Measurements from ENCODE around the gene PTPRN2.
"Not testable (repeated sequence)": the region's sequence is repeated elsewhere in the genome, so short reads cannot be mapped to it uniquely, and the experiment has no call there.

Gene PTPRN2

DNA sequence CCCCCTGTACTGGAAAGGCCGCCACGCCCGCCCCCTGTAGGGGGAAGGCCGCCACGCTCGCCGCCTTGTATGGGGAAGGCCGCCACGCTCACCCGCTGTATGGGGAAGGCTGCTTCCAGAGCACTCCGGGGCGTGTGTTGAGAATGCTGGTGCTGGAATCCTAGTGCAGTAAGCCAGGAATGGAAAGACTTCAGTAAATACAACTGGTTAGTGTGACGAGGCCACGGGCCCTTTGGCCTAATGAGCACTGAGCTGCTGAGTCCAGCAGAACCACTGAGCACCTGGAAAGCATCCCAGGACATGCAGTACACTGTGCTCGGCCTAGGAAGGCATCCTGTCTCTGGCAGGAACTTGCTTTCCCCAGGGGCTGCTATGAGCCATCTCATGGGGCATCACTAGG is 398.9 kb downstream of the PTPRN2 start:
- DNase-seq = no peak

DNA sequence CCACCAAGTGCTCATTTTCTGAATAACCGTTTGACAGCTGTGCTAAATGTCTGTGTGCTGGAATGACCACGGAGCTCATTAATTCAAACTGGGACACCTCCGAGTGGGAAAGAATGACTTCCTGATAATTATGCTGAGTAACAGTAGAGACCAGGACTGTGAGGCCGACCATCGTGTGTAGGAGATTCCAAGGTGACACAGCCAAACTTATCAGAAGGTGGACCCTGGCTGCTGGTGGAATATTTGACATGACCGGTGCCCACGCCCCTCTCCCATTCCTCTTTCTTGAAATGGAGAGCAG is 400.0 kb downstream of the PTPRN2 start:
- no peak for DNase-seq

DNA sequence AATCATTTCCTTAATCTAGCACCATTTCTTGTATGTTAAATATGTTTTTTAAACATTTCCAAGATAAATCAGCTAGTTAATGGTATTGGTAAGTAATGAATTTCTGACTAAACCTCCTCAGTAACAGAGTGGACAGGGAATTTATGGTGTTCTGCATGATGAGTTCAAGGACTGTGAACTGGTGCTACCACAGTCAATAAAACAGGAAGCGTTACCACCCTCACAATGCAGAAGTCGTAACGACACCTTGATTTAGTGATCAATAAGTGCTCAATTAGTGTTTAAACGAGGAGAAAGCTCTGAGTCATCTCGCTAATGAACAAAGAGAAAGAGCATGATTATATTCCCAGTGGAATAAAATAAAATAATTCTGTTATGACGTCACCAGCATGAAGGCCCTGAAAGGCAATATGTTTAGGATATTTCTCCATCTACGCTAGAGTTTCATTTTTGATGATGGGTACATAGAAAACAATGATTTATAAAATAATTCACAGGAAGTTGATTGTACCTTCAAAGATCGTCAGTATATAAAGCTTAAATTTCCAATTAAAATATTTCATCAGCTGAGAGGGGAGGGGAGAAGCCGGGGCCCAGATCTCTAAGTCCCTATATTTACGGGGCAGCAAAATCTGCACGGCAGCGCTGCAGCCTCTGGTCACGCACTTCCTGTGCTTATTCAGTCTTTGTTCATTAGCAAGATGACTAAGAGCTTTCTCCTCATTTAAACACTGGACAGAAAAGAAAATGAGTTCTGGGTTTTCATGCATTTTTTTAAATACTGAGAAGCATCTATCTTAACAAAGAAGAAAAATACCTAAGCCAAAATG is 400.5 kb downstream of the PTPRN2 start:
- no peak for DNase-seq

DNA sequence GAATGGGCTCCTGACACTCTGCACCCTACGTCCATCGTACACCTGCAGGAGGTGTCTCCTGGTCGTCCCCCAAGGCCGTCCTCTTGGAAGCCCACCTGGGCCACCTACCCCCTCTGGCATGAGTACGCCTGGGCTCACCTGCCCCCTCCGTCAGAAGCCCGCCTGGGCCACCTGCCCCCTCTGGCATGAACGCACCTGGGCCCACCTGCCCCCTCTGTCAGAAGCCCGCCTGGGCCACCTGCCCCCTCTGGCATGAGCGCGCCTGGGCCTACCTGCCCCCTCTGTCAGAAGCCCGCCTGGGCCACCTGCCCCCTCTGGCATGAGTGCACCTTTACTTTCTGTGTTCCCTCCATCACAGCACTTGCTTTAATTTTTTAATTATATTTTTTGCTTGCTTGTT is 401.2 kb downstream of the PTPRN2 start:
- DNase-seq = no peak

DNA sequence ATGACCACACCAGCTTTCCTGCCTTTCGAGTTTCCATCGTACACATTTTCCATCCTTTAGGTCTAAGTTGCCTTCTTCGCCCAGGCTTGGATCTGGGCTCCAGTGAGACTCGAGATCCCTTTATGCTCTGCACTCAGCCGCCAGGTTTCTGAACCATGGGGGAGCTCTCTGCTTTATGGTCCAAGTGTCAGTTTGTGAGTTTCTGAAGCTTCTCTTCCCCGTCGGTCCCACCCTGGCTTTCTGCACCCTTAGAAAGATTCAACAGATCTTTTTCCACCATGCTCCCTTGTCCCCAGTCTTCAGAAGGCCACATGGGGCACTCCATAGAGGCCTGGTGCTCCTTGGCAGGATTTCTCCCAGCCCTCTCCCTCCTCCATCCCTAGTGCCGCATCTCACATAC is 402.0 kb downstream of the PTPRN2 start:
- no peak for DNase-seq

DNA sequence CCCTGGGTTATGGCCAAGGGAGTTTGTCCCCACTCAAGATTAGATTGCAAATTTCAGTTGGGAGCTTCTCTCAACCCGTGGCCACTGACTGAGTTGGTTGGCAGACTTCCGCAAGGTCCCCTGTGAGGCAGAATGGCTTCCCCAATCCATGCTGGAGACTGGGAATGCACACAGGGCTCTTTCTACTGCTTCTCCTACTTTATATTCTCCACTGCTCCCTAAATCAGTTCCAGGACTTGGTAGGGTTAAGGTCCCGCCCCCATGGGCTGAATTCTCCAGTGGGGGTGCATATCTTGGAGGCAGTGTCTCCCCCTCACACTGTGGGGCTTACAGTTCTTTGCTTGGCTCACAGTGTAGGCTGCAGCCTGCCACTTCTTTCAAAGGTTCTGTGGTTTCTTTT is 404.2 kb downstream of the PTPRN2 start:
- no peak for DNase-seq

DNA sequence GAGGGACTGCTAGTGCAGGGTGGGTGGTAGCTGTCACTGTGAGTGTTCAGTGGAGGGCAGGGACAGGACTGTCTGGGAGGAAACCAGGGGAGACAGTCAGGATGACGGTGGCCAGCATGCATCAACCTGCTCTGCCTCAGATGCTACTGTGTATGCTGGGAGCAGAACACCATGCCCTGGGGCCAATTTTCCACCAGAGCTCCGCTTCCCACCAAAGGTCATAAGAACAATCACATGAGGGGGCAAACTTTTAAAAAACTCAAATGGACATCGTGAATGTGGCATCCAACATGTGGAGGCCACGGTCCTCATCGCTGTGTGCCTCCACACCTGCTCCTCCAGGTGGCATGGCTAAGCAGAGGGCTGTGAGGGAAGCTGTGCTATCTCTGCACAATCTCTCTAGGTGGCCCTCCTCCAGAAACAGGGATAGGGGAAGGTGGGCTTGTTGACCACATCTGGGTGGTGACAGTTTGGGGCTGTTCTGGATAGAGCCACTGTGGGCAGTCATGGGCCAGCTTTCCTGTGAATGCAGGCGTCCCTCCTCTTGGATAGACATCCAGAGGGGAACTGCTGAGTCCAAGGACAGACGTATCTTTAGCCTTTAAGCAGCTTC is 411.0 kb downstream of the PTPRN2 start:
- no peak for DNase-seq

DNA sequence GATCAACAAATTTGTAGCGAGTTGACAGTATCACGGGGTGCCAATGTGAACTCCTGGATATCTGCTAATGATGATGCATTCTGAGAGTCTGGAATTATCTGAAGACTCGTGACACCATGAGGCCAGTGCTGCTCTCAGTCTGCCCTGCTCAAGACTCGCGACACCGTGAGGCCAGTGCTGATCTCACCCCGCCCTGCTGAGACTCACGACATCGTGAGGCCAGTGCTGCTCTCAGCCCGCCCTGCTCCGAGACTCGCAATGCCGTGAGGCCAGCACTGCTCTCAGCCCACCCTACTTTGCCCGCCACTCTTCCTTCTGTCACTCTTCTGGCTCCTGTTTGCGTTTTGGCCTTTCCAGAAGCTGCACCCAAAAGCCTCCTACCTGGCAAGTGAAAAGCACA is 411.8 kb downstream of the PTPRN2 start:
- no peak for DNase-seq

DNA sequence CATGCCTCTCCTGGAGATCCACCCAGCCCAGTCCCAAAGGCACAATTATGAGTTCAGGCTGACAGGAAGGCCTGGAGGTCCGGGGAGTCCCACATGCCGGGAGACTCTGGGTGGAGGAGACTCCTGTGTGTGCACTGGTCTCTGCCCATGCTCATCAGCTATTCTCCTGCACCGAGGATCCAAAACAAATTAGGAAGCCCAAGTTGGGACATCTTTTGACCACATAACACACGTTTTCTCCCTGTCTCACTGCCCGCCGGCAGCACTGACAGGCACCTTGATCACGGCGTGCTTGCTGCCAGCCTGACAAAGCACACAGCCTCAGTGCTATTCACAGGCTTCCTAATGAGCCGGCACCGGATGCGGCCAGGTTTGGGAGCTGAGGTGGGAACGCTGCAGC is 412.7 kb downstream of the PTPRN2 start:
- DNase-seq = no peak

DNA sequence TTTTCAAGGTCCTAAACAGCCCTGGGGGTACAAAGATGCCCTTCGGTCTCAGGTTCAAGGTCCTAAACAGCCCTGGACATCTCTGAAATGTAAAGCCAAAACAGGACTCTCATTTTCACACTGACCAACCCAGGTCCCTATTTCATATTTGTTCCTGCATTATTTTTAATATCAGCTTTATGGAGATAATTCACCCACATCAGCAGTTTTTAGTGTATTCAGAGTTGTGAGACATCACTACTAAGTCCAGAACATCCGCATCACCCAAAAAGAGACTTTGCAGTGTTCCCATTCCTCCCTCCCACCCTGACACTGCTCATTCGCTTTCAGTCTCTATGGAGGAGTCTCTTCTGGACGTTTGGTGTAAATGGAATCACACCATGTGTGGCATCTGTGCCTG is 420.2 kb downstream of the PTPRN2 start:
- no peak for DNase-seq

DNA sequence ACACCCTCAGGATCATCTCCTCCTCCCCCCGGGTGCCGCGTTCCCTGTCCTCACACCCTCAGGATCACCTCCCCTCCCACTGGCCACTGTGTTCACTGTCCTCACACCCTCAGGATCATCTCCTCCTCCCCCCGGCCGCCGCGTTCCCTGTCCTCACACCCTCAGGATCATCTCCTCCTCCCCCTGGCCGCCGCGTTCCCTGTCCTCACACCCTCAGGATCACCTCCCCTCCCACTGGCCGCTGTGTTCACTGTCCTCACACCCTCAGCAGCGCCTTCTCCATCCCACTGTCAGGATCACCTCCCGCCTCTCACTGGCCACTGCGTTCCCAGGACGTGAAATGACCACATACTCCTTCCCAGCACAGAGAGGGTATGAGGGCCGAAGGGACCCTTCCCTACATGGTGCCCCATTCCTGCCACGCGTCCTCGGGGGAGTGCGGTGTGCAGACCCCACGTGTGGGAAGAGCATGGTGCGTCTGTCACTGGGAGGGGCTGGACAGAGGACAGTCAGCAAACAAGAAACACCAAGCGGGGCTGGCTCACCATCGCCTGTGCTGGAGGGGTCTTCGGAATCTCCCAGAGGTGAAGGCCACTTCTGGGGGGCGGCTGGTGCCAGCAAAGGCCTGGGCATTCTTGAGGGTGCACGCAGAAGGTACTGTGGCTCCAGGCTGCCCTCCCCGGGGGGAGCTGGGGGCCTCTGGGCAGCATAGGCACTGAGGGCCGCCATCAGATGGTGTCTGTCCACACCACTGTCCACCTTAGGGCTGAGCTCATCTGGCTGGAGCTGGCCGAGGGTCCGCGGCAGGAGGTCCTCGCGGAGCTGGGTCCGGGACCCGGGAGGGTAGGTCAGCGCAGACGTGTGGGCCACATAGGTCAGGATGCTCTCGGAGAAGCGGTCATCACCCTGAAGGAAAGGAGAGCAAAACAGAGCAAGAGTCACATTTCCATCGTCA is 421.0 kb downstream of the PTPRN2 start:
- no peak for DNase-seq

DNA sequence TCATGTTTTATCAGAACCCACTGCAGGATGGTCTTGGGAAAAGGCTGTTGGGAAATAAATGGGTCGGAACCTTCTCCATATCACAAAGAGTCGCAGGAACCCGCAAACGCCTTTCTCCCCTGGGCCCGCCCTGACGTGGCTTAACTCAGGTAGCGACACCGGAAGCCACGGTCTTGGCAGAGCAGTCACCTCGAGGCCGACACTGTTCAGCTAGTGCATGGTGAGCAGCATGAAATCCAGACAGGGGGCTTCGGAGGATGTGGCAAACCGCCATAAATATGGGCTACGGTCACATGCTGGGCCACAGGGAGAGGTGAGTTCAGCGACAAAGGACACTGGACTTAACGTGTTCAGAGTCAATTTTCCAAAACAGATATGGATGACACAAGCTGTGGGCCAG is 421.9 kb downstream of the PTPRN2 start:
- DNase-seq = no peak

DNA sequence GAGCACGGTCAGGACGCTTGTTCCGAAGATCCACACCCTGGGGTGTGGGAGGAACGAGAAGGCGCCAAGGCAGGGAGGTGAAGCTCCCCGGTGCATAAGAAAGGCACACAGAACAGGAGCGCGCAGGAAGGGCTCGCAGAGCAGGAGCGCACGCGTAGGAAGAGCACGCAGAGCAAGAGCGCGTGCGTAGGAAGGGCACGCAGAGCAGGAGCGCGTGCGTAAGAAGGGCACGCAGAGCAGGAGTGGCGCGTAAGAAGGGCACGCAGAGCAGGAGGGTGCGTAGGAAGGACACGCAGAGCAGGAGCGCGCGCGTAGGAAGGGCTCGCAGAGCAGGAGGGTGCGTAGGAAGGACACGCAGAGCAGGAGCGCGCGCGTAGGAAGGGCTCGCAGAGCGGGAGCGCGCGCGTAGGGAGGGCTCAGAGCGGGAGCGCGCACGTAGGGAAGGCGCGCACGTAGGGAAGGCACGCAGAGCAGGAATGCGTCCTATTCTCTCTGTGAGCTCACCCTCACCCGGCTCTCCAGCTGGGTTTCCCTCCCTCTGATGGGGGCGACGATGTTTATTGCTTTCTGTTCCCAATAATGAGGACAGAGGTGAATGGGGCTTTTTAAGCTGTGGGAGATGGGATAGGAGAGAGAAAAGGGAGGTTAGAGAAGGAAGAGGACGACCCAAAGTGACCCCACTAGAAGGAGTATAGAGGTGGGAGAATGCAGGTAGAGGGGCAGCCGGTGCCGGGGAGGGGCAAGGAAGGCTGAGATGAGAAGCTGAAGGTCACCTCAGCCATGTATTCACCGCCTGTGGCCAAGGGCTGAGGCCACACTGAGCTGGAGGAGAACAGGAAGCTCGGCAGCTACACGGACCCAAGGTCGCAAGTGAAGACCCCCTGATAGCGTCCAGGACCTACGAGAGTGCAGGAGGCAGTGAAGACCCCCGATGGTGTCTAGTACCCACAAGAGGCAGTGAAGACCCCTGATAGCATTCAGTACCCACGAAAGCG is 423.2 kb downstream of the PTPRN2 start:
- no peak for DNase-seq

DNA sequence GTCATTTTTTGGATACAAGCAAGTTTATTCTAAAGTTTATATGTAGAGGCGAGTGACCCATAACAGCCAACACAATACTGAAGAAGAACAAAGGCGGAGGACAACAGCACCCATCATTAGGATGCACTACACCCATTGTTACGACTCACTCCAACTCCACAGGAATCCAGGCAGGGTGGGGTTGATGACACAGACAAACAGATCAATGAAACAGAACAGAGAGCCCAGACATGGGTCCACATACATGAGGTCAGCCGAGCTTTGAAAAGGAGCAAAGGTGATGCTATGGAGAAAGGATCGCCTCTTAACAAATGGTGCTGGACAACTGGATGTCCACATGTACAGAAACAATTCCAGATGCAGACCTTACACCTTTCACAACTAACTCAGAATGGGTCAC is 426.4 kb downstream of the PTPRN2 start:
- no peak for DNase-seq

DNA sequence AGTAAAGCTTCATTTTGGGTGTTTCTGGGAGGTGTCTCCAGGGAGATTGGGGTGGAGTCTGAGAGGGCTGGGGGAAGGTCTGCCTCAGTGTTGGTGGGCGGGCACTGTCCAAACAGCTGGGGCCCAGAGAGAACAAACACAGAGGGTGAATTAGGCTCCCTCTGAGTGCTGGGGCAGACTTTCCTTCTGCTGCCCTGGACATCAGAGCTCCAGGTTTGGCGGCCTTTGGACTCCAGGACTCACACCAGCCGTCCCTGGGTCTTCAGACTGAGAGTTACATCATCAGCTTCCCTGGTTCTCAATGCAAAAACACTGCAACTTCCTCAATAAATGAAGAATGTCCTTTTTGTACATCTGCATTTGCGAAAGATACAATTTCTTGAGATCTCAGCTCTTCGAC is 427.4 kb downstream of the PTPRN2 start:
- no peak for DNase-seq

DNA sequence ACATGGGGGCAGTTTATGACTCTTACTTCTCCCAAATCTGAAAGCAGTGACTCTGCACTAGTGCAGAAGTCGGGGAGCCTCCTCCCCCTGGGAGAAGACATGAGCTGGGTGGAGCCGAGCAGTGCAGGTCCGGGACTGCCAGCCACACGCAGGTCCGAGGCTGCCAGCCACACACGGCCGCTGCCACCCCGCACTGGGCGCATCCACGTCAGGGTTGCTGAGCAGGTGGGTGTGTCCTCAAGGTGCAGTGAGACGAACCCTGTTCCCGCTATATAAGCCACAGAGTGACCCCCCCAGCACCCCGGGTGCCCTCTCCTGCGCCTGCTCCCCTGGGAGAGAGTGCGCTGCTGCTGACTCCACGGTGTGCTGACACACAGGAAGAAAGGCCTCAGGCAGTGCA is 430.2 kb downstream of the PTPRN2 start:
- no peak for DNase-seq

DNA sequence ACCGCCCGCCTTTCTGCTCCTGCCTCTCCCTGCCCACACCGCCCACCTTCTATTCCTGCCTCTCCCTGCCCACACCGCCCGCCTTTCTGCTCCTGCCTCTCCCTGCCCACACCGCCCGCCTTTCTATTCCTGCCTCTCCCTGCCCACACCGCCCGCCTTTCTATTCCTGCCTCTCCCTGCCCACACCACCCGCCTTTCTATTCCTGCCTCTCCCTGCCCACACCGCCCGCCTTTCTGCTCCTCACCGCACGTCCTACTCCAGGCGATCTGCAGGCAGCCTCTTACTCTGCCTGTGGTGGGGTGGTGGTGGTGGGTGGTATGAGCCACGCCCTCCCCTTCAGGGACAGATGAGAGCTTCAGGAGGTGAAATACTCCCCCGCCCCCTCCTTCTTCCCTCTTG is 436.4 kb downstream of the PTPRN2 start:
- peak; percentile 29 for DNase-seq

DNA sequence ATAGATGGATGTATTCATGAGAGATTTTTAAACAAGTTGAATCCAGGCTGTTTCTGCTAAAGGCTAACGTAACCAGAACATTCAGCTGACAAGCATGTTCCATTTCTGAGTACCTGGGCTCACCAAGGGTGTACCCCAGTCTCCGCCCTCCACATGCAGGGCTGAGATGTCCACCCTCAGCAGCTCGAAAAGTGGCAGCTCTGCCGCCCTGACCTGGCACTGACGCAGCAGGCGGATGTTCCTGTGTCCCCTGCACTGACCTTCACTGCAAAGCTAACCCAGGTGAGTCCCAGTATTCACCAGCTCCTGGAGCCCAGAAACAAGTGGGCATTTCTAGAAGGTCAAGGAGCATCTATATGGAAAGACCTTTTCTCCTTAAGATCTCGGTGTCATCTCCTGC is 437.4 kb downstream of the PTPRN2 start:
- no peak for DNase-seq

DNA sequence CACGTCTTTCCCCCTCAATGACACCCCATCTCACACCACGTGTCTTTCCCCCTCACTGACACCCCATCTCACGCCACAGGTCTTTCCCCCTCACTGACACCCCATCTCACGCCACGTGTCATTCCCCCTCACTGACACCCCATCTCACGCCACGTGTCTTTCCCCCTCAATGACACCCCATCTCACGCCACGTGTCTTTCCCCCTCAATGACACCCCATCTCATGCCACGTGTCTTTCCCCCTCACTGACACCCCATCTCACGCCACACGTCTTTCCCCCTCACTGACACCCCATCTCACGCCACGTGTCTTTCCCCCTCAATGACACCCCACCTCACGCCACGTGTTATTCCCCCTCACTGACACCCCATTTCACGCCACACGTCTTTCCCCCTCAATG is 440.2 kb downstream of the PTPRN2 start:
- DNase-seq = not testable (repeated sequence)

DNA sequence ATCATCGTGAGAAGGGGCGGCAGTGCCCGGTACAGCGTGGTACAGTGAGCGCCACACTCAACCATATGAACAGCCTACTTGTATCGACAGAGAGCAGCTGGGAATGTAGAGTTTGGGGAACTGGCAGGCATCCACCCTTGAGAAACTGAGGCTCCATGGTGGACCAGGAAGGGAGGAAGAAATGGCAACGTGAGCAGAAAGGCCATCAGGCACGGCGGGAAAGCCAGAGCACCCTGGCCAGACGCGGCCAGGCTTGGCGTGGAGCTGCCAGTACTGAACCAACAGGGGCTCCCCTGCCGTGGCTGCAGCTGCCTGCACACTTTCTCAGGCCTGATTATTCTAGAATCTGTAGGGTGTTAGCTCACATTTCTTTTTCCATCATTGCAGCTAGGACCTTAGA is 442.3 kb downstream of the PTPRN2 start:
- DNase-seq = no peak

DNA sequence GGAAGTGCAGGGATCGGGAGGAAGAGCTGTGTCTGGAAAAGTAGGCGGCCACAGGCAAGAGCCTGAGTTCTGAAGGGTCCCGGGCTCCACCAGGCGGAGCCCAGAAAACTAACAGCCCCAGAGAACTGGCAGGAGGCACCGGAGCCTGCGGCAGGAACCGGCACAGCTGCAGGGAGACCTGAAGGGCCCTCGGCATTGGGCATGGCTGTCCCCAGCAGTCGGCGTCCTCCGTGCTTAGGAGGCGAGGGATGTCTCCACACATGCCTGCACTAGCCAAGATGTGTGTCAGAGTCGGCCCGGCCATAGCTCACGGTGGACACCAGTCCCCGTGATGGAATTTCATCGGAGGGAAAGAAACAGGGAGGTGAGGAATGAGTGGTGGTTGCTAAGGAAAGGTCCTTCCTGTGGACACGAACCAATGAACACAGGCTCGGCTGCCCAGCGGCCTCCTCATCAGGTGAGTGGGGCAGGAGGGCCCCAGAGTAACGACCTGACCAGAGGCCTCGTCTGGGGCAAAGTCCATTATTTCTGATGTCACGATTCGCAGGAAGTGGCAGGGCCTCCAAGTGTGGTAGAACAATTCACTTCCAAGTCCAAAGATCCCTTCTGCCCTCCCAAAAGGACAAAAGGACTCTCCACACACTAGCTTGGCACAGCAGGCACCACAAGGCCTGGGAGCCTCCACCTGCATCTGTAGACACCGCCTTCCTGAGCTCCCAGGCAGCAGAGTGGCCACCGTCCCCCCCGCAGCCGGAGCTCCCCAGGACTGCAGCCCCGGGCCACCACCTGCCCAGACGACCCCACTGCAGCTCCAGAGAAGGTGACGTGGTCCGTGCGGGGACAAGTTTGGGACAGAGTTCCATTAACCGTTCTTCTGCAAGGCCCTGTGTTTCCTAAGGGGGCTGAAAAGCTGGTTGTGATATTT is 444.2 kb downstream of the PTPRN2 start:
- DNase-seq = no peak
